HG03064 (cell line): ENCODE results near the gene TBXAS1.

Experiments used
- ATAC-seq: cut with Tn5 transposase; IDR thresholded peaks from one replicate; pipeline ENCODE4 v1.9.1; 2021; ENCODE audit warnings: low read depth; ENCODE audit not compliant: unreplicated experiment

The TBXAS1 gene

DNA sequence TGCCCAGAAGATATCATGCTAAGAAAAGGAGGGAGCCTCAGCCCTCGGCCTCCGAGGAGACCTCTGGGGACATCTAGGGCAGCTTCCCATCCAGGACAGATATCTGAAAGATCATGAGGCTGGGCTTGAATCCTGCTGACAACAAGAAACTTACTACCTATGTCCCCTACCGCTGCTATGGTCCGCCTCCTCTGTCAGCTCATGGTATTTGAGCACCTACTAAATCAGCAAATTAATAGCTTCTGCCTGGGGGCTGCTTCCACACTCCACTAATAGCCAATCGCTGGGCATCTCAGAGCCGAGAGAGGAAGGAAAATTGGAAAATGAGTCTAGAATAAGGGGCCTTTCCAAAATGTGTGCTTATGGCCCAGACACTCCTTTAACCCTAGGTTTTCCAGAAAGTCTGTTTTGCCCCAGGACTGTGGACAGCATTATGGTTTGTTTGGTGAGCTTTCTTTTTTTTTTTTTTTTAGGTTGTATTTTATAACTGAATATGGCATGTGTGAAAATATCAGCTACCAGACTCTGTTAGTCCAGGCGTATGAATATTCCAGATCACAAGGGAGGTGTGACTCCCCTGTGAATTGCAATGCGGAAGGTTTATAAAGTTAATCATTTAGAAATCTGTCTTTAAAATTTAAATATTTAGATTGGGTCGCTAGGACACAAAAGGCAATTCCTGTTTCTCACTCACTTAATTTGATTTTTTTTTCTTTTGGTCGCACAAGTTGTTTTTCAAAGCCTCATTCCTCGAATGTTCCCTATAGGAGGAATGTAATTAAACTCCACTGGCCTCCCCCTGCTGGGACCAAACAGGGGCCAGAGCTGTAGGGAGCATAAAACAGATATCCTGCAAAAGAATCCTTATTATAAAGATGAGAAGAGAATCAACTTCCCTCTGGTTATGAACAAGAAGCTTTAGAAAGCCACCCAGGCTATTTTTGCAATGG lies 144.3 kb downstream of the TBXAS1 start:
- ATAC-seq: no peak

GRCh38 chr7:139974179-139974811 lies 145.2 kb downstream of the TBXAS1 start:
- ATAC-seq: no peak

DNA sequence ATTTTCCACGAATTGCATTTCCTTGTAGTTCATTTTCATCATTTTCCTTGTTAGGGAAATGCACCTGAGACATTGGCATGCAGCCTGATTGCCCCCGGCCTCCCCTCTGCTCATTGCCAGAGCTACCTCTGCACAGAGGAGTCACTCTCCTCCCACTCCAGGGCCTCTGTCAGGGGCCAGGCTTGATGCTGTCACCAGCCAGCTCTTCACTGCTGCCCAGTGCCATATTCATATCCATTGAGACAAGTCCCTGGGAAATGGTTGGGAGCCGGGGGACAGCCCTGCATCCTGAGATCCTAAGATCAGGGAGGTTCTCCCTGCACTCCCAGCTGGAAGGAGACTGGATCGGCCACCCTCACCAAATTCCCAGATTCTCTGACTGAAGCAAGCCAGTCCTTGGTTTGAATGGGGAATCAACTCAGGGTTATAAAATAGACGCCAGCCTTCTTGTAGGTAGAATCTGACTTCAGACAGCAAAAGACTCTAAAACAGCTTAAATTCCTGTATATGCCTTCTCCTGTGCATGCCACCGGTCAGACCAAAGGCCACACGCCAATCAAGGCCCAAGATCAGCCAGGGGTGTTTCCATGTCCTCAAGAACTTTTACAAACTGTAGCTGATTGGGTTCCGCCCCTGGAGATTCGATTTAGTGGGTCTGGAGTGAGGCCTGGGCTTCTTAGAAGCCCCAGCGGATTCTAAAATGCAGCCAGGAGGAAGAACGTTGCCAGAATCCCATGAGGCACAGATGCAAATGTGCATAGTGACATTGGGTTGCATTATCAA lies 147.2 kb downstream of the TBXAS1 start:
- ATAC-seq: no peak

DNA sequence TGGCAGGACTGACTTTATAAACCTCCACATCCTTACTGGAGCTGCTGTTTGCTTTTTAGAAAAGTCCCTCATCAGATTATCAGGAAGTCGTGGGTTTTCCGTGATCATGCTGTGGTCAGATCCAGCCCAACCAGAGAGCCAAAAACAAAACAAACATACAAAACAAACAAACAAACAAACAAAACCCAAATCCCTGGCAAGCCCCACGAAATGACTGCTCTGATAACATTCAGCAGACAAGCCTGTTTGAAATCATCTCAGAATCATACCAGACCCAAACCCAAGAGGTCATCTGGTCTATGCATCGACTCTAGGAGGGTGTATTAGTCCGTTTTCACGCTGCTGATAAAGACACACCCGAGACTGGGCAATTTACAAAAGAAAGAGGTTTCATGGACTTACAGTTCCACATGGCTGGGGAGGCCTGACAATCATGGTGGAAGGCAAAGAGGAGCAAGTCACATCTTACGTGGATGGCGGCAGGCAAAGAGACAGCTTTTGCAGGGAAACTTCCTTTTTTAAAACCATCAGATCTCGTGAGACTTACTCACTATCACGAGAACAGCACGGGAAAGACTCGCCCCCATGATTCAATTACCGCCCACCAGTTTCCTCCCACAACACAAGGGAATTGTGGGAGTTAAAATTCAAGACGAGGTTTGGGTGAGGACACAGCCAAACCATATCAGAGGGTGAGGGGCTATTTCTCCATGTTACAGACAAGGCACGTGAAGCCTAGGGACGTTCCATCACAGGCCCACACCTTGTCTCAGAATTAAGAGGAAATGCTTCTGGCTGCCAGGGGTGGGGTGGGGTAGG lies 148.0 kb downstream of the TBXAS1 start:
- no peak for ATAC-seq

- ATAC-seq: no peak
Observed at GRCh38 chr7:139981511-139981895, 152.4 kb downstream of the TBXAS1 start.

DNA sequence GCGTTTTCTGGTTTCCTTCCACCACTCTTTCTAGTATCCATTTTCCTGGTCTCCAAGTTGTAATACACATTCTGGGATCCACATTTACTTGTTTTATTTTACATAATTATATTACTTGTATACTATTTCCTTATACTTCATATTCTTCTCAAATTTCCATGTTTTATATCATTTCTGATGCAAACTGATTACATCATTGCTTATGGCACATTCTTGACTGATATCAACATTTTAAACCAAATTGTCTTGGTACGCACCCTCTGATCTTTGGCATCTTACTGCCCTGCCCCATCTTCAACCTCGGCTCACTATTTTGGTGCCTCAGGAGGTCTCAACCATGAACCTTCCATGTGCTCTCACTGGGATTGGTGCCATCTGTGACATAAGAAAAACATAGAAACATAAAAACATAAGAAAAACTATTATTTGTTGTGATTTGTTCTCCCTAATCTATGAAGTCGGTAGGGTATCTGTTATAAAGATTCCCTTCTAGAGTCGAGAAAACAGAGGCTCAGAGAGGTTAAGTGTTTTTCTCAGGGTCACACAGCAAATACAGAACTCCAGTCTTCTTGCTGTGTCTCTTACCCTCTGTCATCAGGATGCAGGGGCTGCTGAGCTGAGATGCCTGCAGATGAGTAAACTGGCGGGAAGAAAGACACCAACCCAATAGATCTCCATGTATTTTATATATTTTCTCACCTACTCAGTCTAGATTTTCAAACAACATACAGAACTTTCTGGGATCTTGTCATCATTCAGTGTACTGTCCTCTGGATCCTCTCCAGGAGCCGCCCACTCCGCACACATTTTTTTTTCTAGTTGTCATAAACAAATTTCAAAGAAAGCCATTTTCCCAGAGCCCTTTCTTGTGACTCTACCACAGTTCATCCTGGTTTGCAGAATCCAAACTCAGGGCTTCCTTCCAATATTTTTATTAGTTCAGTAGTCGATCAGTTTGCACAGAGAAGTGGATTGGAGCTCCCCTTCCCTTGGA lies 154.2 kb downstream of the TBXAS1 start:
- no peak for ATAC-seq

DNA sequence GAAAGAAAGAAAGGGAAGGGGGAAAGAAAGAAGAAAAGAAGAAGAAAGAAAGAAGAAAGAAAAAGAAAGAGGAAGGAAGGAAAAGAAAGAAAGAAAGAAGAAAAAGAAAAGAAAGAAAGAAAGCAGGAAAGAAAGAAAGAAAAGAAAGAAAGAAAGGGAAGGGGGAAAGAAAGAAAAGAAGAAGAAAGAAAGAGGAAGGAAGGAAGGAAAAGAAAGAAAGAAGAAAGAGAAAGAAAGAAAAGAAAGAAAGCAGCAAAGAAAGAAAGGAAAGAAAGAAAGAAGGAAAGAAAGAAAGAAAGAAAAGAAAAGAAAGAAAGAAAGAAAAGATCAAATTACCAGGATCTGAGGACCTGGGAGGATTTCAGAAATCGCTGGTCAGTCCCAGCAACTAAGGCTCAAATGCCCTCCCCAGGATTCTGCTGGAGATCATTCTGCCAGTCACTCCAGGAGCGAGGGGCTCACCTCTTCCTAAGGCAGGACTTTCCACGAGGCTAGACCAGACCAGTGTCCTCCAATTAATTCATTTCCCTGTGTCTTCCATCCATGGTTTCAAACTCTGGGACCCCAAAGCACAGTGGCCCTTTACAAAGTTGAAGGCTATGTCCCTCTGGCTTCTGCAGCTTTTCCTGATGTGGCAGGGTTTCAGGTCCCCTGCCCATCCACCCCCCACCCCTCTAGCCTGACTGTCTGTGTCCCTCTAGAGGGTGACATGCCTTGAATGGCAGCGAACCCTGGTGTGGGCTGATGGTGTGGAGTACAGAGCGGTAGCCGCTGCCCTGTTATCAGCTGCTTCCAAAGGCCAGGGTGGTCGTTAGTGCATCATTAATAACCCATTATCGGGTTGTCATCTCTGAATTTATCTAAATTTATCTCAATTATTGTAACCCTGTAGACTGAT lies 155.8 kb downstream of the TBXAS1 start:
- ATAC-seq: no peak

- no peak for ATAC-seq
Observed at GRCh38 chr7:139985811-139986210, 156.7 kb downstream of the TBXAS1 start.

- ATAC-seq: no peak
Observed at GRCh38 chr7:139987691-139988516, 158.8 kb downstream of the TBXAS1 start.

DNA sequence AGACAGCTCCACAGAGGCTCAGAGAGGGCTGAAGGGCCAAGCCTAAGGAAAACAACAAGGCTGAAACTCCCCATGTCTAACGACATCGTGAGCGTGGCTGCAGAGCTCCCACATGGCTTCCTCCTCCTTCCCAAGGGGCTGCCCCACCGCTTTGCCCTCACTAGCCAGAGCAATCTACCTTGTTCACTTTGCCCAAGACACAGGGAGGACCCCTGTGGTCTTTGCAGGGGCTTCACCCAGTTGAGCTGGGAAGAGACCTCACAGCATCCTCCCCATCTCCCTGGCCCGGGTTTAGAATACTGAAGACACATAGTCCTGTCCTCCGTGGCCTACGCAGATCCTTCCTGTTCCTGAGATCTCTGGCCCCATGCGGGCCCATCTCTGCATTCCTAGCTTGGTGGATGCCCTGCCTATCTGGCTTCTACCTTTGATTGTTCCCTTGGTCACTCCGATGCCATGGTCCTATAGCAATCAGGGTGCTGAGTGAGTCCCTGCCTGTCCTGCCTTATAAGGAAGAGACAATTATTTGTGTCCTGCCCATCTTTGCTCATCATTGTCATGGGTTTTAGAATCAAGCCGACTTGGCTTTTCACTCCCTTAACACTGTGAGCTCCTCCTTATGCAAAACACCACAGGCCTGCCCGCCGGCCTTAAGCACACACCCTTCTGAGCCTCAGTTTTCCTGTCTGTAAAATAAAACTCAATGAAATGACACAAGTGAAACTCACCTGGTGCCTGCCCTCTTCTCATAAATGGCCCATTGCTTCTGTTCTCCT lies 160.5 kb downstream of the TBXAS1 start:
- no peak for ATAC-seq

GRCh38 chr7:139990142-139990535 lies 161.1 kb downstream of the TBXAS1 start:
- ATAC-seq: no peak

DNA sequence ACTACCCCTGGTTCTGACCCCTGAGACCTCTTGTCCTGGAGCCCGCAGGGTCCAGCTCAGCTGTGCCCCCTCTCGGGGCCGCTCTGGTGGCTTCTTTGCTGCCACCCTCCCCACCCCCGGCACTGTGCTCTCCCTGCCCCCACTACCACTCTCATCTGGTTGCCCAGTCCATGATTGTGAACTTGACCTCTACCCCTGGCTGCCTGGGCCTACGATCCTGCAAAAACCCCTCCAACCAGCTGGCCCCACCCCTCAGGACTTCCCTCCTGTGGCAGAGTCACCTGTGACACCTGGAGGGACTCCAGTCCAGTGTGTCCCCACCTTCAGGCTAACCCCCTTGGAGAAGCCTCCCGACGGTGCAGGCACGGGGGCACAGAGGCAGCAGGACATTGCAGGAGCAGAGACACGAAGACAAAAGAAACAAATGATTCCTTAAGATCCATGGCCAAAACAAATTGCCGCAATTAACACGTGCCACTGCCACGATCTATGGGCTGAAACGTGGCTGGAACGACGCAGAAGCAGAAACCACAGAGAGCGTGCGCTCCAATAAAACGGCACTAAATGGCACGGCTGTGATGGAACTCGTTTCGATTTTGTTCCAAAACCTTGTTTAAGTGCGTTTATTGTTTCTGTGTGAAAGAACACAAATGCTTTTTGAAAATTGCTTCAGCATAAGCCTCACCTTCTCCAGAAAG lies 161.7 kb downstream of the TBXAS1 start:
- ATAC-seq: no peak

- no peak for ATAC-seq
Observed at GRCh38 chr7:139991269-139991666, 162.2 kb downstream of the TBXAS1 start.

GRCh38 chr7:139991911-139992310 lies 162.8 kb downstream of the TBXAS1 start:
- no peak for ATAC-seq

GRCh38 chr7:139992353-139993044 lies 163.4 kb downstream of the TBXAS1 start:
- ATAC-seq: no peak
